HUDEP-2 (cell line): ENCODE results near the gene TMEM245.
A peak's percentile ranks its signal among the peaks of the same experiment; 100 is the strongest.

ENCODE experiments used
- DNase-seq, 76 experiments: peaks; one replicate each; lab custom pipeline; 2025; ENCODE audit not compliant: unreplicated experiment in 76 of 76; lab: John Stamatoyannopoulos, UW

The TMEM245 gene

DNA sequence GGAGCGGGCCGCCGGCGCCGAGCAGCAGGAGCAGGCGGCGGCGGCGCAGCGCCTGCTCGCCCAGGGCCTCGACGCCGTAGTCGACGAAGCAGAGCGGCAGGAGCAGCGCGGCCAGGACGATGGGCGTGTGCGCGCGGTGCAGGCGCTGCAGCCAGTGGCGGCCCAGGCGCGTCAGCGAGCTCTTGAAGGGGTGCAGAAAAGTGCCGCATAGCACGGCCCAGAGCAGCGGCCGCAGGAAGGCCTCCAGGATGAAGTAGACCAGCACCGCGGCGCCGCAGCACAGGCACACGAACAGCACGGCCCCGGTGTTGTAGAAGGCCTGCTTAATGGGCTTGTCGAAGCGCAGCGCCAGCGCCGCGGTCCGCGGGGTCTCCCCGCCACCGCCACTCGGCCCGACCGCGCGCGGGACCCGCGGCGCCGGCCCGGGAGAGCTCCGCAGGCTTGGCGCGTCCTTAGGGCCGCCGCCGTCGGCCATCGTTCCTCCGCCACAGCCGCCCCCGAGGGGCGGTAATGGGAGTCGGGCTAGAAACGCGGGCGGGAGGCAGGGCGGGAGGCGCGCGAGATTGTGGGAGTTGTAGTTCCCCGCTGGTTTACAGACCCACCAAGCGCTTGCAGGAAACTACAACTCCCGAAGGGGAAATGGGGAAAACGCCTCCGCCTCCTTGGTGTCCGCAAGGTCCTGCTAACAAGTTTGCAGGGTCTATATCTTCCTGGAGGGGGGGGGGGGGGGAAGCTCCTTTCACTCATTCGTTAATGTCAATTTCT is at the start of gene TMEM245:
Gene TMEM245, minus strand, starts transcription at position 509 of the 765 bp plus-strand sequence. Its CDS starts 34 bp downstream, at position 475.
- peak in 75 of 76 experiments; percentile 34 to 97 (median 93) for DNase-seq

DNA sequence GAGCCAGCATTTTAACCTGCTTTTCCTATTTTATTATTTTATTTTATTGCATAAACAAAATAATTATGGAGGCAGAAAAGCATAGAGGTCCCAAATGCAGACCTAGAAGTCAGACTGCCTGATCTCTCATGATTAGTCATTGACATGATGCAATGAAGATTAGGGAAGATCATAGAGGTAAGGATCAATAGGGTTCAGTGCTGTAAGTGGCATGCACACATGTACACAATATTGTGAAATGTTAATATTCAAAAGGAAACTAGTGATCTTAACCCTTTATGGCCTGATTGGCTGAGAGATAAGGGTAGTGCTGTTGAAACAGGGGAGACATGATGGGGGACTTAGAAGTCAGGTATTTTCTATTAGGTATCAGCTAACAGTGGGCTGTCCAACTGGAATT is 48.4 kb upstream of the TMEM245 start:
- DNase-seq = no peak

DNA sequence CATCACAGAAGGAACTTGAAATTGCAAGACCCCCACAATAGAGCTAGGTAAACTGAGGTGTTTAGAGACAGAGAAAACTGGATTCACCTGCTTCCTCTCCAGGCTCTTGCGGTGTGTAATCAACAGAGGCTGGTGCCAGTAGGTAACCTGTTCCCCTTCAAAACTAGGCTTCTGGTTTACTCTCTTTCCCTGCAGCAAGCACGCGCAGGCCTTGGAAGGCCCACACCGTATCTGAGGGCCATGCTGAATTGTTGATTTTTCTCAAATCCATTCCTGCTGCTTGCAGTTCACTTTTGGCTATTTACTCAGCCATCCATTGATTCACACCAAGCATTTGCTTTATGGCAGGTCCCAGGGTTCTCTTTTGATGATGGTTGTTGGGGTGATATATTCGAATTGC is 48.0 kb upstream of the TMEM245 start:
- no peak for DNase-seq

DNA sequence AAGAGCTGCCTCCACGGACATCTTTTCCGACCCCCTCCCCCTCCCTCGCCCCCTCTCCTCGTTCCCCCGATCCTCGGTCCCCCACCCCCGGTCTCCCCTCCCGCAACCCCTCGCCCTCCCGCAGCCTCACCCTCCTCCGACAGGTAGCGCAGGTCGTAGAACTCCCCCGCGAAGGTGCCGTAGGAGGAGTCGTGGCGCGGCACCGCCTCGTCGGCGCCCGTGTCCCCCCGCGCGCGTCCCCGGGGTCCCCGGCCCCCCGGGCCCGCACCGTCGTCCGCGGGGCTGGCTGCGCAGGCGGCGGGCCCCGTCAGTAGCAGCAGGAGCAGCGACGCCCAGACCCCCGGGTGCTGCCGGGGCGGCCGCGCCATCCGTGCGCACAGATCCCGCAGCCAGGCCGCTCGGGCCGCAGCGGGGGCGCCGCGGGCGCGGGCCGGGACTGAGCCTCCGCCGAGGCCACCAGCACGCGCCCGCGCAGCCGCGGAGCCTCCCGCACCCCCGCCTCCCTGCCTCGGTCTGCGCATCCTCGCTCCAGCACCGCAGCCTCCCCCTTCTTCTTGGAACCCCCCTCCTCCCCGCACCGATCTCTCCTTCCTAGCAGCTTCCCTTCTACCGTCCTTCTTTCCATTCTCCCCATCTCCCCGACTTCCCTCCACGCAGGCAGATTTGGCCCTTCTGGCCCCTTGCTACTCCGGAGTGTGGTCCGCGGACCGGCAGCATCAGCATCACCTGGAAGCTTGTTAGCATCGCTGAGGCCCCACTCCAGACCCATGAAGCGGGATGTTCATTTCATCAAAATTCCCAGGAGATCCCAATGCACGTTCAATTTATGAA is 47.2 kb upstream of the TMEM245 start, which contains the start of gene FRRS1L:
Gene FRRS1L, minus strand, starts transcription at position 479 of the 831 bp plus-strand sequence. Its CDS starts 111 bp downstream, at position 368.
- DNase-seq = no peak

GRCh38 chr9:109166171-109166770 is 46.5 kb upstream of the TMEM245 start:
- DNase-seq = no peak

GRCh38 chr9:109164042-109164441 is 44.3 kb upstream of the TMEM245 start:
- no peak for DNase-seq

GRCh38 chr9:109163194-109163593 is 43.4 kb upstream of the TMEM245 start:
- no peak for DNase-seq

DNA sequence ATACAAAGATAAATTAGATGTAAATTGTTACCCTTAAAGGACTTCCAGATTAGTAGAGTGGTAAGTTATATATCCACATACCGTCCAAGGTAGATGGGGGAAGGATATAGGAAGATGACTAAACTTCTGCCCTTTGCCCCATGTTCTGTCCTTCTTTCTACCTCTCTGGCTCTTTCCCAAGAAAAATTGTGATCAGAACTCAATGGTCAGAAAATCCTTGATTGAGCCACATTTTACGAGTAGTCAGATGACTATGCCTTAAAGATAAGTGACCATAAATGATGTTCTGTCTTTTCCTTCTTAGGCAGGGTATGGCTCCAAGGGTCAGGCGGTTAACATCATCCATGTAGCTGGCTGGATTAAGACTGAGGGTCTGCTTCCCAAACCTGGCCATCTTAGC is 42.9 kb upstream of the TMEM245 start:
- DNase-seq = no peak

GRCh38 chr9:109161471-109161870 is 41.7 kb upstream of the TMEM245 start:
- DNase-seq = no peak

DNA sequence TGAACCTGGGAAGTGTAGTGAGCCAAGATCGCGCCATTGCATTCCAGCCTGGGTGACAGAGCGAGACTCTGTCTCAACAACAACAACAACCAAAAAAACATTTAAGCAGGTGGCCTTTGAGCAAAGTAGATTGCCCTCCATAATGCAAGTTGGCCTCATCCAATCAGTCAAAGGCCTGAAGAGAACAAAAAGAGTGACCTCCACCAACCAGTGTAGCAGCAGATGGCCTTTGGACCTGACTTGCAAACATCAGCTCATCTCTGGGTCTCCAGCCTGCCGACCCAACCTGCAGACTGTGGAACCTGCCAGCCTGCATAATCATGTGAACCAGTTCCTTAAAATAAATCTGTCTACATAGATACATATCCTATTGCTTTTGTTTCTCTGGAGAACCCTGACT is 39.8 kb upstream of the TMEM245 start:
- no peak for DNase-seq

DNA sequence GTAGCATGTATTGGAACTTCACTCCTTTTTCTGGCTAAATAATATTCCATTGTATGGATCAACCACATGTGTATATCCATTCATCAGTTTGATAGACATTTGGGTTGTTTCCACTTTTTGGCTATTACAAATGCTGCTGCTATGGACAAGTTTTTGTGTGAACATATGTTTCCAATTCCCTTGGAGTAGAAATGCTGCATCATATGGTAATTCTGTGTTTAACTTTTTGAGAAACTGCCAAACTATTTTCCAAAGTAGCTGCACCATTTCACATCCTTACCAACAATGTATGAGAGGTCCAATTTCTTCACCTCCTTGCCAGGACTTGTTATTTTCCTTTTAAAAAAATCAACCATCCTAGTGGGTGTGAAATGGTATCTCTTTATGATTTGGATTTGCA is 38.9 kb upstream of the TMEM245 start:
- DNase-seq = no peak

GRCh38 chr9:109156708-109157107 is 37.0 kb upstream of the TMEM245 start:
- DNase-seq = peak in 72 of 76 experiments; percentile 25 to 87 (median 67)

DNA sequence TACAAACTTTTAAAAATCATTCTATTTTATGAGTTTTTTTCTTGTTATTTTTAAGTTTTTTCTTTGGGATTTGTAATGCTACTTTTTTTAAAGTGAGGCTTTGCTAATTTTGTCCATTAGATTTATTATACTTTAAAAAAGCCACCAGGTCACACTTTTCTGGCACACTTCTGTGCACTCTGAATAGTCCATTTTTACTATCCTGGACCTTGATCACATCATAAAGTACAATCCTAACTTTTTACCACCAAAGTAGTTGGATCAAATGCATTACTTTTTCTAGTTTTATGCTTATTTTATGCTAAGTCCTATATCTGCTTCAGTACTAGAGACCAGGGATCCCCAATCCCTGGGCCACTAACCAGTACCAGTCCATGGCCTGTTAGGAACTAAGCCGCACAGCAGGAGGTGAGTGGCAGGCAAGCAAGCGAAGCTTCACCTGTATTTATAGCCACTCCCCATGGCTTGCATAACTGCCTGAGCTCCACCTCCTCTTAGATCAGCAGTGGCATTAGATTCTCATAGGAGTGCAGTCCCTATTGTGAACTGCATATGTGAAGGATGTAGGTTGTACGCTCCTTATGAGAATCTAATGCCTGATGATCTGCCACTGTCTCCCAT is 31.3 kb upstream of the TMEM245 start:
- DNase-seq = no peak

- DNase-seq = no peak
Measured at GRCh38 chr9:109149722-109150121, 30.0 kb upstream of the TMEM245 start.

GRCh38 chr9:109149089-109149488 is 29.3 kb upstream of the TMEM245 start:
- no peak for DNase-seq

GRCh38 chr9:109145051-109145450 is 25.3 kb upstream of the TMEM245 start:
- DNase-seq = no peak

DNA sequence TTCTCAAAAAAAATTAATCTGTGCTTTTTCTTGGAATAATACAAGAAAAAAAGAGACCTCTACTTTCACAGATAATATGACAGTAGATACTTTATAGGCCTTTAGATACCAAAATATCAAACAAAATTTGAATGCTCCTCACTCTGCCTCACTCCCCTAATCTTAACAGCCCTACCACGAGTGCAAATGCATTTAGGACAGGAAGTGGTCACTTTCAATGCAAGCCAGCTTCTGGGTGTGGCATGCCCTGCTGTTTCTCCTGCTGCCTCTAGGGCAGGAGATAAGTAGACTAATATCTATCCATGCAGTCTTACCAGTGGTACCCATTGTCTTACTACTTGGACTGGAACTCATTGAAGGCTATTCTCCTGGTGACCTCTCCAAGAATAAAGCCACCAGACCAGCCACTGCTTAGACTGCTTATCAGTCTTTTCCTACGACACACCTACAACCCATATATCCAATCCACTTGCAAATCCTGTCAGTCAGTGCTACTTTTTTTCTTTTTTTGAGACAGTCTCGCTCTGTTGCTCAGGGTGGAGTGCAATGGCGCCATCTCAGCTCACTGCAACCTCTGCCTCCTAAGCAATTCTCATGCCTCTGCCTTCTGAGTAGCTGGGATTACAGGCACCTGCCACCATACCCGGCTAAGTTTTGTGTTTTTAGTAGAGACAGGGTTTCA is 24.3 kb upstream of the TMEM245 start:
- DNase-seq = peak in 74 of 76 experiments; percentile 10 to 88 (median 64)

- DNase-seq = no peak
Measured at GRCh38 chr9:109141375-109141774, 21.6 kb upstream of the TMEM245 start.

GRCh38 chr9:109139851-109140250 is 20.1 kb upstream of the TMEM245 start:
- no peak for DNase-seq

GRCh38 chr9:109138421-109138820 is 18.7 kb upstream of the TMEM245 start:
- no peak for DNase-seq
